ENCODE data around the gene UBAC1. TPM values are rescaled to one million over a fixed set of nuclear protein-coding genes. Genes with fewer than 3 reads are reported as not detected.

Gene UBAC1
- total and polyA plus RNA-seq, 10 of the 15 experiments (the other 5 are each of a cell fraction or from before 2014, with no cell fraction given) = 16.7 to 54.6 (median 38.5) TPM

GRCh38 chr9:135950135-135950682 is 11.0 kb downstream of the UBAC1 start:
- Histone ChIP-seq H3K4me2 (ENCODE audit: control insufficient read depth, insufficient read depth) (no peak overlapping the region), H3K9me3 (replicated peaks; ENCODE audit: control insufficient read depth, insufficient read depth, low read length) (no peaks in the 10 kb centered on the region), H3K9ac (ENCODE audit: control insufficient read depth, insufficient read depth, low read length) (no peak overlapping the region), H3K4me3 (no peak overlapping the region), H4K20me1 (ENCODE audit: control insufficient read depth, insufficient read depth) (peaks cover 2% of the 10 kb centered on the region; the same call in 1 of the 2 replicates), H3K36me3 (ENCODE audit: control insufficient read depth in 2 of 2, insufficient read depth in 2 of 2, low read length in 1 of 2) (peaks cover 8 to 23% of the 10 kb centered on the region in 2 experiments; a peak in 3 of 4 replicates), H3K27ac (ENCODE audit: control insufficient read depth, insufficient read depth) (no peak overlapping the region), H3K79me2 (ENCODE audit: control insufficient read depth, insufficient read depth, low read length) (no peaks in the 10 kb centered on the region), H3K4me1 (ENCODE audit: control insufficient read depth, insufficient read depth, low read length) (no peaks in the 10 kb centered on the region), H2AFZ (ENCODE audit: control insufficient read depth, low read depth, low read length) (no peak overlapping the region), H3K27me3 (replicated peaks in 1 of 2; ENCODE audit: control insufficient read depth in 2 of 2, insufficient read depth in 2 of 2, low read length in 1 of 2) (no peaks in the 10 kb centered on the region)
- FAIRE-seq = no peak
- RAD21 ChIA-PET (ENCODE audit: unreplicated experiment) = no interaction called here
- no peak for DNase-seq (ENCODE audit: low read depth, low spot score)
- SMC1A ChIA-PET (ENCODE audit: uncharacterized antibody, unreplicated experiment) = no interaction called here
- BruUV-seq (replicated peaks) = no TSS peak
- in situ Hi-C loops (cut with MboI) = no loop called here
- POLR2A ChIA-PET = no interaction called here
- 88% methylated on average over 12 of the region's 12 CpGs for WGBS (ENCODE audit: insufficient coverage, insufficient replicate concordance, low lambda C conversion rate, missing lambda C conversion rate)
- no peak for ATAC-seq
- TF ChIP-seq SREBF1 (IDR thresholded peaks at IDR 0.05; ENCODE audit: low read length) (no peak), BCL11A (IDR thresholded peaks at IDR 0.05; ENCODE audit: low read depth, low read length) (no peak), PML (IDR thresholded peaks at IDR 0.05; ENCODE audit: low read length) (no peak), GATAD2B (conservative IDR thresholded peaks at IDR 0.05; ENCODE audit: low read depth) (no peak), REST (IDR thresholded peaks at IDR 0.05; ENCODE audit: low read depth, low read length) (no peak), ZBTB33 (IDR thresholded peaks at IDR 0.05) (no peak), POLR2AphosphoS2 (IDR thresholded peaks at IDR 0.05; ENCODE audit: low read depth, low read length) (no peak), YBX1 (IDR thresholded peaks at IDR 0.05) (no peak), ZNF384 (IDR thresholded peaks at IDR 0.05; ENCODE audit: borderline replicate concordance, low read depth, low read length) (no peak), ETV6 (conservative IDR thresholded peaks at IDR 0.05 in 1 of 2, IDR thresholded peaks at IDR 0.05 in 1 of 2; ENCODE audit: borderline replicate concordance in 1 of 2, low read depth in 1 of 2) (no peak), TARDBP (IDR thresholded peaks at IDR 0.05; ENCODE audit: borderline replicate concordance) (no peak)
- intact Hi-C loops (cut with micrococcal nuclease; ENCODE audit: unreplicated experiment) = no loop called here
- CTCF ChIA-PET = no interaction called here
